ENCODE measurements around the gene CPEB4.

- no peak for TF ChIP-seq CTCF (IDR thresholded peaks at IDR 0.05)
- no peak for TF ChIP-seq POLR2AphosphoS5 (IDR thresholded peaks at IDR 0.05)
These were observed 21.1 kb upstream of the CPEB4 start for GRCh38 chr5:173866858-173867679.

Data from gastroesophageal sphincter (tissue), 3 donors.